ENCODE data around the gene MIPOL1. TPM values are rescaled to one million over a fixed set of nuclear protein-coding genes. Genes with fewer than 3 reads are reported as not detected.

The MIPOL1 gene
- total RNA-seq, 3 donors from 2014 or later: 12.2 to 48.8 (median 36.1) TPM

GRCh38 chr14:37579274-37579673, 381.5 kb downstream of the MIPOL1 start:
- H3K9me3 ChIP-seq: no peaks in the 10 kb centered on the region
- peaks cover 0 to 2% of the 10 kb centered on the region in 2 donors for H3K4me1 ChIP-seq
- no peak overlapping the region for H3K27ac ChIP-seq
- TF ChIP-seq CTCF (IDR thresholded peaks at IDR 0.05) (no peak), POLR2AphosphoS5 (IDR thresholded peaks at IDR 0.05) (no peak), POLR2A (IDR thresholded peaks at IDR 0.05) (no peak)
- intact Hi-C loops (cut with DNase I; ENCODE audit: low total_unique reads): no loop called here
- no peak overlapping the region for H3K4me3 ChIP-seq
- no peak for DNase-seq (ENCODE audit: low spot score in 2 of 2)
- H3K27me3 ChIP-seq: peaks cover 0 to 17% of the 10 kb centered on the region in 2 donors
- H3K36me3 ChIP-seq: no peaks in the 10 kb centered on the region

GRCh38 chr14:37580146-37580545, 382.4 kb downstream of the MIPOL1 start:
- intact Hi-C loops (cut with DNase I; ENCODE audit: low total_unique reads): no loop called here
- H3K36me3 ChIP-seq: no peaks in the 10 kb centered on the region
- TF ChIP-seq CTCF (IDR thresholded peaks at IDR 0.05) (no peak), POLR2AphosphoS5 (IDR thresholded peaks at IDR 0.05) (no peak), POLR2A (IDR thresholded peaks at IDR 0.05) (no peak)
- H3K27me3 ChIP-seq: peaks cover 0 to 26% of the 10 kb centered on the region in 2 donors
- no peak for DNase-seq (ENCODE audit: low spot score in 2 of 2)
- H3K4me1 ChIP-seq: peaks cover 0 to 8% of the 10 kb centered on the region in 2 donors
- no peak overlapping the region for H3K27ac ChIP-seq
- H3K4me3 ChIP-seq: no peak overlapping the region
- no peaks in the 10 kb centered on the region for H3K9me3 ChIP-seq

GRCh38 chr14:37583358-37584210, 385.8 kb downstream of the MIPOL1 start:
- Histone ChIP-seq H3K27me3 (peaks cover 4 to 58% of the 10 kb centered on the region in 2 donors), H3K4me3 (peak overlapping the region in 2 of 3 donors; percentile 35 to 61), H3K4me1 (peaks cover 0 to 8% of the 10 kb centered on the region in 2 donors), H3K27ac (peak overlapping the region; percentile 69 to 88), H3K9me3 (no peaks in the 10 kb centered on the region), H3K36me3 (no peaks in the 10 kb centered on the region)
- TF ChIP-seq POLR2A (IDR thresholded peaks at IDR 0.05) (no peak), CTCF (IDR thresholded peaks at IDR 0.05) (no peak), POLR2AphosphoS5 (IDR thresholded peaks at IDR 0.05) (no peak)
- intact Hi-C loops (cut with DNase I; ENCODE audit: low total_unique reads): no loop called here
- DNase-seq (ENCODE audit: low spot score in 2 of 2): peak in 1 of 2 donors; percentile 66

GRCh38 chr14:37584211-37585100, 386.7 kb downstream of the MIPOL1 start:
- no peak for TF ChIP-seq CTCF (IDR thresholded peaks at IDR 0.05)
- no peak for TF ChIP-seq POLR2A (IDR thresholded peaks at IDR 0.05)
- TF ChIP-seq POLR2AphosphoS5 (IDR thresholded peaks at IDR 0.05): no peak
- Histone ChIP-seq H3K9me3 (no peaks in the 10 kb centered on the region), H3K4me3 (peak overlapping the region in 2 of 3 donors; percentile 35 to 61), H3K4me1 (peaks cover 0 to 8% of the 10 kb centered on the region in 2 donors), H3K27ac (peak overlapping the region; percentile 69 to 90), H3K36me3 (no peaks in the 10 kb centered on the region), H3K27me3 (peaks cover 4 to 66% of the 10 kb centered on the region in 2 donors)
- intact Hi-C loops (cut with DNase I; ENCODE audit: low total_unique reads): no loop called here
- peak in 1 of 2 donors; percentile 63 for DNase-seq (ENCODE audit: low spot score in 2 of 2)

Measured in breast epithelium (tissue), 4 donors.